ENCODE results near the gene CYP2C9. TPM values are rescaled to one million over a fixed set of nuclear protein-coding genes. Genes with fewer than 3 reads are reported as not detected.

The CYP2C9 gene
- polyA plus RNA-seq, 1 donor: 119 TPM

GRCh38 chr10:95035332-95036295 is 97.2 kb downstream of the CYP2C9 start:
- peak in 1 of 2 donors; percentile 6 for DNase-seq
- Histone ChIP-seq H3K27me3 (ENCODE audit: control insufficient read depth, insufficient read depth, low read length) (no peaks in the 10 kb centered on the region), H3K4me3 (ENCODE audit: low read length) (no peak overlapping the region), H3K9me3 (ENCODE audit: control insufficient read depth, low read depth, low read length) (no peaks in the 10 kb centered on the region), H3K36me3 (ENCODE audit: control insufficient read depth, insufficient read depth, low read length) (no peaks in the 10 kb centered on the region), H3K27ac (ENCODE audit: low read length) (no peak overlapping the region), H3K4me1 (ENCODE audit: control insufficient read depth, insufficient read depth, low read length) (no peaks in the 10 kb centered on the region)
- no CpG with 5 or more reads among the region's 4 CpGs for WGBS (ENCODE audit: insufficient coverage, low lambda C conversion rate)

- no peaks in the 10 kb centered on the region for H3K4me1 ChIP-seq (ENCODE audit: control insufficient read depth, insufficient read depth, low read length)
- H3K4me3 ChIP-seq (ENCODE audit: low read length): no peak overlapping the region
- no peaks in the 10 kb centered on the region for H3K36me3 ChIP-seq (ENCODE audit: control insufficient read depth, insufficient read depth, low read length)
- whole genome bisulfite sequencing (ENCODE audit: insufficient coverage, low lambda C conversion rate): no CpG with 5 or more reads among the region's 2 CpGs
- no peaks in the 10 kb centered on the region for H3K27me3 ChIP-seq (ENCODE audit: control insufficient read depth, insufficient read depth, low read length)
- no peak overlapping the region for H3K27ac ChIP-seq (ENCODE audit: low read length)
- no peaks in the 10 kb centered on the region for H3K9me3 ChIP-seq (ENCODE audit: control insufficient read depth, low read depth, low read length)
- no peak for DNase-seq
Measured at GRCh38 chr10:95039281-95039680, 100.8 kb downstream of the CYP2C9 start.

Other genes starting within 250 kb of the CYP2C9 start
- gene CYP2C19, start 176.0 kb upstream of the CYP2C9 start, polyA plus RNA-seq: 26.9 TPM
- 2.6 TPM for gene CYP2C8, start 130.8 kb downstream of the CYP2C9 start, polyA plus RNA-seq

Measured in large intestine (tissue), 3 donors.